GM04504 (cell line): ENCODE data around the gene C16orf78.

Experiments
- DNase-seq: peaks from one replicate; pipeline ENCODE4 v3.0.0-alpha.2; 2012; ENCODE audit warnings: low read depth

C16orf78 gene

GRCh38 chr16:49373504-49373903, at the start of gene C16orf78:
Gene C16orf78 (plus strand): TSS chr16:49373804. CDS start chr16:49373940, 136 bp downstream.
- DNase-seq, result no peak

GRCh38 chr16:49324703-49325102, 48.9 kb upstream of the C16orf78 start:
- no peak for DNase-seq

GRCh38 chr16:49327466-49327865, 46.1 kb upstream of the C16orf78 start:
- no peak for DNase-seq

GRCh38 chr16:49328325-49328724, 45.3 kb upstream of the C16orf78 start:
- DNase-seq, result no peak

- DNase-seq, result no peak
Observed at GRCh38 chr16:49330562-49331201, 42.9 kb upstream of the C16orf78 start.

- DNase-seq, result no peak
Observed at GRCh38 chr16:49332589-49333258, 40.9 kb upstream of the C16orf78 start.

GRCh38 chr16:49333259-49333597, 40.4 kb upstream of the C16orf78 start:
- no peak for DNase-seq

- no peak for DNase-seq
Observed at GRCh38 chr16:49335828-49336227, 37.8 kb upstream of the C16orf78 start.

GRCh38 chr16:49336581-49336980, 37.0 kb upstream of the C16orf78 start:
- DNase-seq, result no peak

- no peak for DNase-seq
Observed at GRCh38 chr16:49337814-49338350, 35.7 kb upstream of the C16orf78 start.

GRCh38 chr16:49338611-49339265, 34.9 kb upstream of the C16orf78 start:
- no peak for DNase-seq

GRCh38 chr16:49340466-49340865, 33.1 kb upstream of the C16orf78 start:
- no peak for DNase-seq

GRCh38 chr16:49341706-49342105, 31.9 kb upstream of the C16orf78 start:
- DNase-seq, result no peak

GRCh38 chr16:49342336-49343265, 31.0 kb upstream of the C16orf78 start:
- DNase-seq, result no peak

- no peak for DNase-seq
Observed at GRCh38 chr16:49343291-49343690, 30.3 kb upstream of the C16orf78 start.

- no peak for DNase-seq
Observed at GRCh38 chr16:49344401-49344800, 29.2 kb upstream of the C16orf78 start.

GRCh38 chr16:49345829-49346228, 27.8 kb upstream of the C16orf78 start:
- DNase-seq, result no peak

GRCh38 chr16:49346459-49346858, 27.1 kb upstream of the C16orf78 start:
- no peak for DNase-seq

GRCh38 chr16:49347476-49347875, 26.1 kb upstream of the C16orf78 start:
- no peak for DNase-seq

- no peak for DNase-seq
Observed at GRCh38 chr16:49348408-49349176, 25.0 kb upstream of the C16orf78 start.

- no peak for DNase-seq
Observed at GRCh38 chr16:49349446-49350168, 24.0 kb upstream of the C16orf78 start.
